ENCODE results near the gene TNFRSF12A.
"Not testable (repeated sequence)": the region's sequence is repeated elsewhere in the genome, so short reads cannot be mapped to it uniquely, and the experiment has no call there.

TNFRSF12A gene

GRCh38 chr16:3053330-3053710, 33.2 kb downstream of the TNFRSF12A start:
- not testable (repeated sequence) for H3K9ac ChIP-seq (ENCODE audit: low read length); H3K4me1 ChIP-seq (ENCODE audit: control insufficient read depth, insufficient read depth, low read length); H3K4me3 ChIP-seq (ENCODE audit: low read length); H3K27ac ChIP-seq (ENCODE audit: low read depth, low read length); H3K36me3 ChIP-seq (ENCODE audit: control insufficient read depth, insufficient read depth, low read length); H3K27me3 ChIP-seq (ENCODE audit: control insufficient read depth, insufficient read depth, low read length)

GRCh38 chr16:3054965-3055733, 35.0 kb downstream of the TNFRSF12A start:
- Histone ChIP-seq H3K9ac (ENCODE audit: low read length) (no peak overlapping the region), H3K36me3 (ENCODE audit: control insufficient read depth, insufficient read depth, low read length) (peaks cover 3% of the 10 kb centered on the region), H3K4me1 (ENCODE audit: control insufficient read depth, insufficient read depth, low read length) (no peaks in the 10 kb centered on the region), H3K27ac (ENCODE audit: low read depth, low read length) (no peak overlapping the region), H3K4me3 (ENCODE audit: low read length) (no peak overlapping the region), H3K27me3 (ENCODE audit: control insufficient read depth, insufficient read depth, low read length) (no peaks in the 10 kb centered on the region)

DNA sequence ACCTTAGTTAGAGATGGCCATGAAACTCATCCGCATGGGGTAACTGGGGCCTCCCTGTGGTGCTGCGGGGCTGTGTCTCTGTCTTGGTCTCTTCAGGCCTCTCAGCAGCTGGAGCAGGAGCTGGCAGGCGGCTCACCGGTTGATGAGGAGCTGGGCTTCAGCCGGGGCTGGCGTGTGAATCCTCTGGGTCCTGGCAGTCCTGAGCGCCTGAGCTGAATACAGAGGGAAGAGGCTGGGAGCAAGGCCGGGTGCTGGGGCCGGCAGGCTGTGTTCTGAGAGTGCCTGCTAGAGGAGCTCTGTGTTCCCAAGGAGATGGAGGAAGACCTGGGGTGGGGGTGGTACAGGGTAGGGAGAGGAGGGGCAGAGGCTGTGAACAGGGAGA, 35.6 kb downstream of the TNFRSF12A start:
- not testable (repeated sequence) for H3K27me3 ChIP-seq (ENCODE audit: control insufficient read depth, insufficient read depth, low read length); H3K4me3 ChIP-seq (ENCODE audit: low read length); H3K4me1 ChIP-seq (ENCODE audit: control insufficient read depth, insufficient read depth, low read length); H3K9ac ChIP-seq (ENCODE audit: low read length); H3K36me3 ChIP-seq (ENCODE audit: control insufficient read depth, insufficient read depth, low read length); H3K27ac ChIP-seq (ENCODE audit: low read depth, low read length)

- Histone ChIP-seq H3K4me1 (ENCODE audit: control insufficient read depth, insufficient read depth, low read length) (no peaks in the 10 kb centered on the region), H3K36me3 (ENCODE audit: control insufficient read depth, insufficient read depth, low read length) (peaks cover 3% of the 10 kb centered on the region), H3K27ac (ENCODE audit: low read depth, low read length) (no peak overlapping the region), H3K27me3 (ENCODE audit: control insufficient read depth, insufficient read depth, low read length) (no peaks in the 10 kb centered on the region), H3K4me3 (ENCODE audit: low read length) (no peak overlapping the region), H3K9ac (ENCODE audit: low read length) (no peak overlapping the region)
Measured at GRCh38 chr16:3056336-3057180, 36.4 kb downstream of the TNFRSF12A start.

GRCh38 chr16:3057181-3058138, 37.3 kb downstream of the TNFRSF12A start:
- Histone ChIP-seq H3K9ac (ENCODE audit: low read length) (no peak overlapping the region), H3K36me3 (ENCODE audit: control insufficient read depth, insufficient read depth, low read length) (peaks cover 3% of the 10 kb centered on the region), H3K27ac (ENCODE audit: low read depth, low read length) (no peak overlapping the region), H3K4me1 (ENCODE audit: control insufficient read depth, insufficient read depth, low read length) (no peaks in the 10 kb centered on the region), H3K4me3 (ENCODE audit: low read length) (no peak overlapping the region), H3K27me3 (ENCODE audit: control insufficient read depth, insufficient read depth, low read length) (no peaks in the 10 kb centered on the region)

GRCh38 chr16:3058139-3059030, 38.2 kb downstream of the TNFRSF12A start:
- Histone ChIP-seq H3K4me1 (ENCODE audit: control insufficient read depth, insufficient read depth, low read length) (no peaks in the 10 kb centered on the region), H3K27ac (ENCODE audit: low read depth, low read length) (peak overlapping the region; percentile 32), H3K27me3 (ENCODE audit: control insufficient read depth, insufficient read depth, low read length) (no peaks in the 10 kb centered on the region), H3K36me3 (ENCODE audit: control insufficient read depth, insufficient read depth, low read length) (peaks cover 3% of the 10 kb centered on the region), H3K9ac (ENCODE audit: low read length) (peak overlapping the region; percentile 86), H3K4me3 (ENCODE audit: low read length) (peak overlapping the region; percentile 80)

DNA sequence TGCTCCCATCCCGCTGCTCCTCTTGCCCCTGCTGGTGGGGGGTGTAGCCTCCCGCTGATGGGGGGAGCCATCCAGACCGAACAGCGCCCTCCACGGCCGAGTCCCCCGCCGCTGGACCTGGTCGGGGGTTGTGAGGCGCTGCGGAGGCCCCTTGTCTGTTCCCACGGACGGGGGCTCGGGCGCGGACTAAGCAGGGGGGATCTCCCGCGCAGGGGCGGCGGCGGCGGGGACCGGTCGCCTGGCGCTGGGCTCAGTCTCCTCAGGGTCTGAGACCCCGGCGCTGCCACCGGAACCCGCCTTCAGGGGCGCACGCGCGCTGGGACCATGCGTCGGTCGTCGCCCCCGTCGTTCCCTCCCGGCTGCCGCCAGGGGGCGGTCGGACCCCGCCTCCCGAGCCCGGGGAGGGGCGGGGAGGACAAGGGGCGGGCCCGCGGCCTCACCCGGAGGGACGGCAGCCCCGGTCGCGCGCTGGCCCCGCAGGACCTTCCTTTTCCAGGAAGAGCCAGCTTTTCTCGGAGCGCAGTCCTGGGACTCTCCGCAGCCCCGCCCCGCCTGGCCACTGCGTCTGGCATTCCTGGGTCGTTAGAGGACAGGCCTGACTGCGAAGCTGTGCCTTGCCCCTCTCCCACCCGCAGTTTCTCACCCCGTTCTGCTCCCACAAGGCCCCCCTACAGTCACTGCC, 39.0 kb downstream of the TNFRSF12A start:
- H3K27me3 ChIP-seq (ENCODE audit: control insufficient read depth, insufficient read depth, low read length), result no peaks in the 10 kb centered on the region
- H3K27ac ChIP-seq (ENCODE audit: low read depth, low read length), result peak overlapping the region; percentile 55
- H3K4me3 ChIP-seq (ENCODE audit: low read length), result peak overlapping the region; percentile 80
- H3K36me3 ChIP-seq (ENCODE audit: control insufficient read depth, insufficient read depth, low read length), result no peaks in the 10 kb centered on the region
- H3K4me1 ChIP-seq (ENCODE audit: control insufficient read depth, insufficient read depth, low read length), result no peaks in the 10 kb centered on the region
- H3K9ac ChIP-seq (ENCODE audit: low read length), result peak overlapping the region; percentile 86

GRCh38 chr16:3059723-3060242, 39.6 kb downstream of the TNFRSF12A start:
- no peaks in the 10 kb centered on the region for H3K4me1 ChIP-seq (ENCODE audit: control insufficient read depth, insufficient read depth, low read length)
- no peaks in the 10 kb centered on the region for H3K36me3 ChIP-seq (ENCODE audit: control insufficient read depth, insufficient read depth, low read length)
- peak overlapping the region; percentile 12 for H3K9ac ChIP-seq (ENCODE audit: low read length)
- peak overlapping the region; percentile 55 for H3K27ac ChIP-seq (ENCODE audit: low read depth, low read length)
- H3K4me3 ChIP-seq (ENCODE audit: low read length), result peak overlapping the region; percentile 66
- H3K27me3 ChIP-seq (ENCODE audit: control insufficient read depth, insufficient read depth, low read length), result no peaks in the 10 kb centered on the region

DNA sequence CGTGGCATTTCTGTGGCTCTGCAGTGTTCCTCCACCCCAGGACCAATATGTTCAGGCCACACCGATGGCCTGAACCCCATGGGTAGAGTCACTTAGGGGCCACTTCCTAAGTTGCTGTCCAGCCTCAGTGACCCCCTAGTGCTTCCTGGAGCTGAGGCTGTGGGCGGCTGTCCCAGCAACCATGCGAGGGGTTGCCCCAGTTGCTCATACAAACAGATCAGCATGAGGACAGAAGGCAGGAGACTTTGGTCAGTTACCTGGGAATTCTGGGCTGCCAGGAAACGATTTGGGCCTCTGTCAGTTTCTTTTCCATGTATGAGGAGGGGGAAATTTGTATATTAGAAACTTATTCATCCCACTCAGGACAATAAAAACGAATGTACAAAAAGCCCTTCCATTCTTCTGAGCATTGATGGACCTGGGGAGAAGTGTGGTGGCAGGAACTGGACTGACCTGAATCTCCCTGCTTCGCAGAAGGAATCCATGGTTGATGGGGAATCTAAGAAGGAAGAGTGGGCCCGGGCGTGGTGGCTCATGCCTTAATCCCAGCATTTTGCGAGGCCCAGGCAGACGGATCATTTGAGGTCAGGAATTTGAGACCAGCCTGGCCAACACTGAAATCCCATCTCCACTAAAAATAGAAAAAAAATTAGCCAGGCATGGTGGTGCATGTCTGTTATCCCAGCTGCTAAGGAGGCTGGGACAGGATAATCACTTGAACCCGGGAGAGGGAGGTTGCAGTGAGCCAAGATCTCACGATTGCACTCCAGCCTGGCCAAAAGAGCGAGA, 40.4 kb downstream of the TNFRSF12A start:
- Histone ChIP-seq H3K27ac (ENCODE audit: low read depth, low read length) (no peak overlapping the region), H3K4me3 (ENCODE audit: low read length) (no peak overlapping the region)

GRCh38 chr16:3062553-3062952, 42.4 kb downstream of the TNFRSF12A start:
- Histone ChIP-seq H3K36me3 (ENCODE audit: control insufficient read depth, insufficient read depth, low read length) (no peaks in the 10 kb centered on the region), H3K9ac (ENCODE audit: low read length) (no peak overlapping the region), H3K27ac (ENCODE audit: low read depth, low read length) (no peak overlapping the region), H3K4me3 (ENCODE audit: low read length) (no peak overlapping the region), H3K27me3 (ENCODE audit: control insufficient read depth, insufficient read depth, low read length) (no peaks in the 10 kb centered on the region), H3K4me1 (ENCODE audit: control insufficient read depth, insufficient read depth, low read length) (no peaks in the 10 kb centered on the region)

More for the DNA sequence above, 40.4 kb downstream of the TNFRSF12A start:
- no peak overlapping the region for H3K9ac ChIP-seq (ENCODE audit: low read length)
- H3K36me3 ChIP-seq (ENCODE audit: control insufficient read depth, insufficient read depth, low read length), result no peaks in the 10 kb centered on the region
- H3K4me1 ChIP-seq (ENCODE audit: control insufficient read depth, insufficient read depth, low read length), result no peaks in the 10 kb centered on the region
- H3K27me3 ChIP-seq (ENCODE audit: control insufficient read depth, insufficient read depth, low read length), result no peaks in the 10 kb centered on the region
